ENCODE data around the gene GALNT11.

Gene GALNT11

DNA sequence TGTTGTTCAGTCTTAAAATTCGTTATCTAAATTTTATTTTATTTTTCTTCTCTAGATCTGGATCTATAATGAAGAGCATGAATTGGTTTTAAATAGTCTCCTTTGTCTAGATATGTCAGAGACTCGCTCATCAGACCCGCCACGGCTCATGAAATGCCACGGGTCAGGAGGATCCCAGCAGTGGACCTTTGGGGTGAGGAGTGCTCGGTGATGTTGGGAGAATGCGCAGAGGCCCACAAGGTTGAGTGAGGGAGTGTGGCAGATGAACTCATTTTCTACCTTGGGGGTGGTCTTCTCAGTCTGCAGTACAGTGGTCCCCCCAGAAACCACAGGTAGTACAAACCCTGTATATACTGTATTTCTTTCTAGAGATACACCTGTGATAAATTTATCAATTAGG is 95.3 kb downstream of the GALNT11 start:
- no peak for DNase-seq

DNA sequence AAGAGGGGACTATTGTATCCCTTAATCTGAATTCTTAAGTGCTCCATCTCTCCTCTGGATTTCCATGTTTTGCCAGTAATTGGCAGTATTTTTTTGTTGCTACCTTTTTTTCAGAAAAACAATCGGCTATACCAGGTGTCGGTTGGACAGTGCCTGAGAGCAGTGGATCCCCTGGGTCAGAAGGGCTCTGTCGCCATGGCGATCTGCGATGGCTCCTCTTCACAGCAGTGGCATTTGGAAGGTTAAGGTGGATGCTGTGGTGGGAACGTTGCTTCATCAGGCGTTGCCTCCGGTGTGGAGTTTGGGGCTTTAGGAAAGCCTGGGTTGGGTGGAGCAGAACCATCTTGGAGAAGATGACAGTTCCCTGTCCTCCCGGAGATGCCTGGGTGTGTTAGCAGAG is 96.0 kb downstream of the GALNT11 start:
- DNase-seq, result no peak

DNA sequence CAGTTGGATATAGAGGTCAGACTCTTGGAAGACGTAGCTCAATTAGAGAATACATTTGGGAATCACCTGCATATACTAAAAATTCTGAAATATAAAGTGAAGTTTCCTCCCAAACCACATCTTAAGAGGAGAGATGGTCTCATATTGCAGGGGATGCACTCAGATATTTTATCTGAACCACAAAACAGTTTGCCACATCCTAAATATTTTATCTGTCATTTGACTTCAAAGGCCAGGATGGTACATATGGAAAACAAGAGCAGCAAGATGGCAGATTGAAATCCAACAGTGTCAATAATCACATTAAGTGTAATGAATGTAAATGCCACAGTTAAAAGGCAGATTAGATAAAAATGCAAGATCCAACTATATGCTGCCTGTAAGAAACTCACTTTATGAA is 97.1 kb downstream of the GALNT11 start:
- DNase-seq, result no peak

DNA sequence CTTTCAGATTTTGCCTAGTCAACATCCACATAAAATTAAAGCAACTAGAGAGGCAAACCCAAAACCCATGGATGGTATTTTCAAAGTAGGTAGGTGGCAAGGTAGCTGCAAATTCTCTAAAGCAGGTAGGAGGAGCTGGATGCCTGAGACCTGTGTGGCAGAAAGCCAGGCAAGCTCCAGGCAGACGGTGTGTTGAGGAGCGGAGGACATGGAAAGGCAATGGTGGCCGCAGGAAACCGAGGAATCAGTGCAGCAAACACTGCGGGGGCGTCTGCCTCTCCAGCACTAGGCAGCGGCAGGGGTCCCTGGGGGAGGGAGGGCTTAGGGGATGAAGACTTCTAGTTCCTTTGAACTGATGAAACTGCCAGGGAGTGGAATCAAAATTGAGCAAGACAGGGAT is 101.3 kb downstream of the GALNT11 start:
- DNase-seq, result no peak

DNA sequence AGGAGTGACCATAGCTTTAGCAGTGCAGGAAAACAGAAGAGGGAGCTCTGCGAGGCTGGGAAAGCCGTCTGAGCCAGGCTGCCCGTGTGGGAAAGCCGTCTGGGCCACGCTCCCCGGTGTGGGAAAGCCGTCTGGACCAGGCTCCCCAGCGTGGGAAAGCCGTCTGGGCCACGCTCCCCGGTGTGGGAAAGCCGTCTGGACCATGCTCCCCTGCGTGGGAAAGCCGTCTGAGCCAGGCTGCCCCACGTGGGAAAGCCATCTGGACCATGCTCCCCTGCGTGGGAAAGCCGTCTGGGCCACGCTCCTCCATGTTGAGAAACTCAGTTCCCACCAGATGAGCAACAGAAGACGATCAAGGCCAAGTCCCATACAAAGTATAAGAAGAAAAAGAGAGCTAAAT is 101.8 kb downstream of the GALNT11 start:
- no peak for DNase-seq

DNA sequence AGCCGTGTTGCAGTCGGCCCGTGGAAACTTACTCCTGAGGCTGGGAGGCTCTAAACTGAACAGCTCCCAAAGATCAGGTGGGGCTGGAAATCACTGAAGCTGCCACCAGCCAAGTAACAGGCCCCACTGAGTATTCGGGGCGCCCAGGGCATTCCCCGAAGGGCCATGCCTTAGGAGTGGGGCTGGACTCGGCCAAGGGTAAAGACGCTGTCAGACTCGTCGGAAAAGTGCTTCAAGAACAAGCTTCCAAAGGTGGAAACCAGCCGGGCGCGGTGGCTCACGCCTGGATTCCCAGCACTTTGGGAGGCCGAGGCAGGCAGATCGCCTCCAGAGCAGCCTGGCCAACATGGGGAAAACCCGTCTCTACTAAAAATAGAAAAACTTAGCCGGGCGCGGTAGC is 102.8 kb downstream of the GALNT11 start:
- DNase-seq, result no peak

DNA sequence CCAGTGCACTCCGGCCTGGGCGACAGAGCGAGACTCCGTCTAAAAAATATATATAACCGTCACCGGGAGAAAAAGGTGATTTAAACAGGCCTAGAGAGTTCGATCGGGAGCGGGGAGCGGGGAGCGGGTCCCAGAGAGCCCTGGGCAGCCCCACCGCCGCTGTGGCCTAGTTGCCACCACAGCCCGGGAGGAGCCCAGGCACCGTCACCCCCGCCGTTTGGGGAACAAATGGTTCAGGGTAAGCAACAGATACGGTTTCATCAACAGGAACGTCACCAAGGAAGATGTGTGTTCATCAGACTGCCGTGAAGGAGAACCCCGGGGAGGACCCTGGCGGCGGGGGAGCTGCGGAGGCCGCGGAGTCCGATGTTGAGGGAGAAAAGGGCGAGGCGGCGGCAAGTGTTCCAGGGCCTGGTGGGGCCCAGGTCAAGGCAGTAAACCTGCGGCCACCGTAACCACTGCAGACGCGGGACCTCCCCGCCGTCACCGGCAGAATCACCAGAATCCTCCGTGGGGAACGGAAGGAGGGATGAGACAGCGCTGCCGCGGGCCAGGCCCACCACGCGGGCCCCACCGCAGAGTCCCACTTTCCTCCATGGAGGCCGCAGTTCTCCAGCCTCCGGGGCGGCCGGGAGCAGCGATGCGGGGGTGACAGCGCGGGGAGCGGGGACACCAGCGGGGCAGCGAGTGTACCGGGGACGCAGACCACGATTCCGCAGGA is 103.4 kb downstream of the GALNT11 start:
- DNase-seq, result no peak

DNA sequence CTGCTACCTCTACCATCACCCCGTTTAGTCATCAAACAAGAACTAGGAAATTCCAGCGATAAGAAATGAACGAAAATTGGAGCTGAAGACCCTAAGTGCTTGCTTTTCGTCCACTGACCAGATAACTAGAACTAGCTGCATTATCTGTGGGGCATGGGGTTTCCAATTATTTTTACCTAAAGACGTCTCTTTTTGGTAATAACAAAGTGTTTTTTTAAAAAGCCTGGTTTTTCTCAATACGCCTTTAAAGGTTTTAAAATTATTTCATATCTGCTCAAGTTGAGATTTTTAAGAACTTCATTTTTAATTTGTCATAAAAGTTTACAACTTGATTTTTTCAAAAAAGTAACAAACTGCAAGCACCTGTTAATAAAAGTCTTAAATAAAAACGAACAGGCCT is 104.2 kb downstream of the GALNT11 start:
- DNase-seq, result no peak

DNA sequence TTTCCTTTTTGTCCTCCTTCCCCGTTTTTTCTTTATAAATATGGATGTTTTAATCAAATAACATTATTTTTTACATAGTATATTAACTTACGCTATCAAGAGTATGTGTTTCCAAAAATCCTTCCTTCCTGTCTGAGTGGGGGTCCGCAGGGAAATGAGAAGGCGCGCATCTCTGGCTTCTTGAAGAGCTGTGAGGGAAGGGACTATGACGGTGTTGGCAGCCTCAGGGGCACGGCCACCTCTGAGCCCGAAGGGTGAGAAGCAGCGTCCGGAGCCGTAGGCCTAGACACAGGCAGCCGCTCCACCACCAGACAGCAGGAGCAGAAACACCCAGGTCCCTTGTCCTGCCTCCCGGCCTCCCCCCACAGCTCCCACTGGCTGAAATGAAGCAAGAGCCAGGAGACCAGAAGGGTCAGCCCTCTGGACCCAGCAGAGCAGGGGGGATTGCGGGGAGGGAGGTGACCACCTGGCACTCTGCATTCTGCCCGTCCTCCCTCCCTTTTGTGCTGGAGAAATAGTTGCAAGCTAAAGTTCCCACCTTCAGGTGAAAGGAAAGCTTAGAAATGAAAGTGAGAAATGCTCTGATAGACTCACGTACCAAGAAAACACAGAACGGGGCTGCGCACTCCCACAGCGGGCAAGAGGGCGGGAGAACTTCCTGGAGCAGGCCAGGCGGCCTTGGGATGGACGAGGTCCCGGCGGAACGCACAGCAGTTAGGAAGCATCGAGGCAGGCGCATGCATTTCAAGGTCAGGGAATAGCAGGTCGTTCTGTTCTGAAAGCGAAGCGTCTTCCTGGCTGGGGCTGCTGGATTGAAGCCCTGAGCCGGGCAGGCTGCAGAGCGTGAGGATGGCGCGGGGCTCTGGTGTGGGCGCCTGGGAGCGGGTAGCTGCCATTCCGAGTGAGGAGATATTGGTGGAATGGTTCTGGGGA is 105.5 kb downstream of the GALNT11 start:
- no peak for DNase-seq

DNA sequence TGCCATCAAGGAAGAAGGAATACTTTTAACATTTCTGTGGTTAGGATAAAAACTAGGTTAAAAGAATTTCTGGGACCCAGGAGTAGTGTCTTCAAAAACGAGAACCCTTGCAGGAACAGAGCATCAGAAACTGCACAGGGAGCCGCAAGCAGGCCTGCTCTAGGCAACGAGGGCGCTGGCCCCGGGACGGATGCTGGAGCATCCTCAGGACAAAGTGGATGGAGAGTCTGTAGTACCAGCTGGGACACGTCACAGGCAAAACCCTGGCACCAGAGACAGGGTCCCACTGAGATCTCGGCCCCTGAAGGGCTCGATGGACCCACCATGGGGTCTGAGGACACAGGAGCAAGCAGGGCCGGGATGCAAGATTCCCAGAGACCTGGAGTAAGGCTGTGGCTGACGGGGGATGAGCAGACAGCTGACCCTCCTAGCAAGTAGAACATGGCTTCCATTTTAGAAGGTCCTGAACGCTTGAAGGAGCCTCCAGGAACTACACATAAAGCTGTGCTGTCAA is 106.6 kb downstream of the GALNT11 start:
- no peak for DNase-seq

DNA sequence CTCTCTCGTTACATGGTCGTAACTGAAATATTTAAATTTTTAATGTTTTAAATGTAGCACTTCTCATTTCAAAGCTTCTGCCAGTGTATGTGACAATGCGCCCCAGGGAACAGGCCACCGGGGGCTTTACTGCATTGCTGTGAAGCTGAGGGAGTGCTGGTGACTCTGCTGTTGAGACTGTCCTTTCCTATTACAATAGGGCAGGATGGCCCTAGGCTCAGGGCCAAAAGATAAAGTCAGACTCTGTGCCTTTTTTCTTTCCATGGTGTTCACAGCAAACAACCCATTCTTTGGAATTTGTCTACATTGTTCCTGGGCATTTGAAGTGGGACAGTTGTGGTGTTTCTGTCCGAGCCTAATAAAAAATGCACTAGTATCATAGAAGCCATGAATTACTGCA is 107.3 kb downstream of the GALNT11 start:
- DNase-seq, result no peak

DNA sequence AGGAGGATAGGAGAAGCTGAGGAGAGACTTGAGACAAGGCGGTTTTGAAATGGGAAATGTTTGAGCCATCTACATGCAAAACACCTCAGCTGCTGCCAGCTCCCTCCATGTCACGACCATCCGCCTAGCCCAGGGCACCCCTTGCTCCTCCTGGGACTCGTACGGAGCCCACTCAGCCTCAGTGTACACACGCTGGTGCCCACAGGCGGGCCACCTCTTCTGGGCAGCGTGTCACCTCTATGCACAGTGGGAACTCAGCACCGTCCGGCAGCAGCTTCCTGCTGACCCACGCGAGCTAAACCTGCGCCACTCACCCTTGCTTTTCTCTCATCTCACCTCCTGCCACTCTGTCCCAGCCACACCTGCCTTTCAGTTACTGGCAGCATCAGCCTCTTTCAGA is 108.3 kb downstream of the GALNT11 start:
- DNase-seq, result no peak

DNA sequence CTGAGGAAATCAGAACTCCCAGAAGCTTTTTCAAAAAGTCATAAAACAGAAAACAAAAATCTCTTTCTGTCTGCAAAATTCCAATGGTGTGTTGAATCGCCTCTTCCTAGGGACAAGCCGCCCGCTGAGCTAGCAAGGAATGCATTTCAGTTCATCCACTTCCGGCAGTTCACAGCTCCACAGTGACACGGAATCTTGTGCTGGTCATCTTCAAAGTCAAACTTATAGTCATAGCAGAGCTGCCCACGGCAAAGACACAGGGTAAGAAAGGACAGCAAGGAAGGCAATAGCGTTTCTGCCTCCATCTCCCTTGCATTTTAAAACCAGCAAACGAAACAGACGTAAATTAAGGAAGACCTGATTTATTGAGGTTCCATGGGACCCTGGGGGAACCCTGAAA is 111.2 kb downstream of the GALNT11 start:
- DNase-seq, result no peak

DNA sequence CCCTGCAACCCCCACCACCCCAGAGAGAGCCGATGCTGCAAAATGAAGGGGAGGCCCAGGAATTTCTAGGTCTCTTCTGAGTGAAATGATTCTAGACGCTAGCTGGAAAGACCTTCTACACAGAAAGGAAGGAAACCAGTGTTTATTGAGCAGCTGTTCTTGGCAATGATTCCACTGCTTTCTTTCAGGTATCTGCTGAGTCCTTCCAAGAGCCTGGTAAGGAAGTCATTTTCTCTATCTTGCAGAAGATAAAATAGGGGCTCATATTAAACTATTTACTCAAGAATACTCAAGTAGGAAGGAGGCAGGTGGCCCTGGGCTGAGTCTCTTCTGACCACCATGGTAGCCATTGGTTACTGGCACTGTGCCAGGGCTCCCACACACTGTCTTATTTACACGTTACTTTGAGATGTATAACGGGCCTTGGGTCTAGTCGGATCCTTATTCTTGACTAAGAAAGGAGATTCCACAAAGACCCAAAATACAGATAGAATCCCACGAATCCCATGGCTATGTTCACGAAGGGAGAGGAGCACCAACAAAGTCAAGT is 112.1 kb downstream of the GALNT11 start:
- DNase-seq, result no peak

DNA sequence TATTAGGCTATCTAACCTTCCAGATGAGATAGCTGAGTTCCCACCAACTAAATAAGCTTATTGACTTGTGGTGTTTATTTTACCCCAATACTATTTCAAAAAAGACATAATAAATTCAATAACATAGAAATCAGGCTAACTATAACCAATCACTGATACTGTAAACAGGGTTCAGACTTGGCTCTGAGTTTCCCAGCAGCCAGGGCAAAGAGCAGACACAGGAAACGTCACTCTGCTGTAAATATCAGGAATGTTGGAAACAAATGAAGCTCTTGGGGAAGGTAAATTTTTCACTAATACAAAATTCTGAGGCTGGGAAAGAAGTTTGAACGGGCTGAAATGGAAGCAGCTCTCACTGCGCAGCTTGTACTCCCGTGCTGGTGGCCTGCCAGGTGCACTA is 114.6 kb downstream of the GALNT11 start:
- DNase-seq, result no peak

DNA sequence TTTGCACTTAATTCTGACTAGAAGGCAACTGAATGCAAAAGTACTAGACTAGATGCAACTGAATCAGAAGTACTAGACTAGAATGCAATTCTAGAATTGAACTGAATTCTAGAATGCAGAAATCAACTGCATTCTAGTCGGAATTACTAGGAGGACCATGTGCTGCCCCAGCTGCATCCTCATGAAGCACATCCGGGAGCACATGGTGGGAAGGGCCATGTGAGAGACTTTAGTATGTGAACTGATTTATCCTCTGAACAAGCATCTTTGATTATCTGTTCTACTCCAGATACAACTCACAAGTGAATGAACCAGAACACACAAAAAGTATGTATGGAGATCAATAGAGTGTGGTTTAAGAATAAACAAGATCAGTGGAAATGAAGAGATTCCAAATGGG is 115.1 kb downstream of the GALNT11 start:
- DNase-seq, result no peak

DNA sequence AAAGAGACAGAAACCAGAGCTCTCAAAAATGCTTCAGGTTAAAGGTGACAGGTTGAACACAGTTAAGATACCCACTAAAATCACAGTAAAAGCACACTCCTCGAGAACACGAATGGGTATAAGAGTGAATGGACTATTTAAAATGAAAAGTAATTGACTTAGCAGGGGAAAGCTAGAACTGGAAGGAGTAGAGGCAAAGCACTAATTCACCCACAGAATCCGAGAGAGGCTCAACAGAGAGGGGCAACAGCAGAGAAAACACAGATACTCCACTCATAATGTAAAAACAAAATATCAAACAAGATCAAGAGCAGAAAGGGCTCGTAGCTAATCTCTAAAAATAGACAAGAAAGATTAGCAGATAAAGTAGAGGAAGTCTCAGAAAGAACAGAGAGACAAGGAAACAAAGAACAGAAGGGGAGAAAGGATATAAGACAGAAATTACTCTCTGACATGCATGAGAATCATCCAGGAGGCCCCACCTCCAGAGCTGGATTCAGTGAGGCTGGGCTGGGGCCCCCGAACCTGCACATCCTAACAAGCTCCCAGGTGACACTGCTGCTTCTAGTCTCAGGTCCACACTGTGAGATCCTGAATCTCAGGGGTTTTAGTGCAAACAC is 117.6 kb downstream of the GALNT11 start:
- DNase-seq, result no peak

DNA sequence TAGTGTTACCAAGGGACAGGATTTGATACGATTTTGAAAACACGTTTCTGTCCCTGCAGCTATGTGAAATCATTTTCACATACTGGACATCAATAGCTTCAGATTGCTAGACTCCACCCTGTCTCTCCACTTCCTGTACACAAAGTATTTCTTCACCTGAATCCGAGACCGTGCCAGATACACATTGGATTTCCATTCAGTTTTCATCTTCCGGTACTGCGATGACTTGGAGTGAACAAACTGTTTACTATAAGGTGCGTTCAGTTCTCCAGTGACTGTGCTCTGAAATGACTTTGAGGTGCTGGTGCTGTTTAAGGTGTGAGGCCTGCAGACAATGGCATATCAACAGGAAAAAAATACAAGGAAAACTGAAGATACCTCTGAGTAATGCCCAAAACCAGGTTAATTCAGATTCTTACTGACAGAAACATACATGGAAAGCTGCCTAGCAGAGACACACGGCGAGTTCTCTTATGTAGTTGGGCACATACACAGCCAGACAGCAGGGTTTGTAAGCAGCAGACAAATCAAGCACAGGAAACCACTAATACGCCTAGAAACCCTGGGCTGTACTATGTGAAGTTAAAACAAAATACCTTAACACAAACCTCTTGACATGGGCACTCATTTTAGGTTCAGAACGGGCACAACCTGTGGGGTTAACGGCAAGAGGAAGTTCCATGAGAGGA is 119.2 kb downstream of the GALNT11 start:
- DNase-seq, result no peak

DNA sequence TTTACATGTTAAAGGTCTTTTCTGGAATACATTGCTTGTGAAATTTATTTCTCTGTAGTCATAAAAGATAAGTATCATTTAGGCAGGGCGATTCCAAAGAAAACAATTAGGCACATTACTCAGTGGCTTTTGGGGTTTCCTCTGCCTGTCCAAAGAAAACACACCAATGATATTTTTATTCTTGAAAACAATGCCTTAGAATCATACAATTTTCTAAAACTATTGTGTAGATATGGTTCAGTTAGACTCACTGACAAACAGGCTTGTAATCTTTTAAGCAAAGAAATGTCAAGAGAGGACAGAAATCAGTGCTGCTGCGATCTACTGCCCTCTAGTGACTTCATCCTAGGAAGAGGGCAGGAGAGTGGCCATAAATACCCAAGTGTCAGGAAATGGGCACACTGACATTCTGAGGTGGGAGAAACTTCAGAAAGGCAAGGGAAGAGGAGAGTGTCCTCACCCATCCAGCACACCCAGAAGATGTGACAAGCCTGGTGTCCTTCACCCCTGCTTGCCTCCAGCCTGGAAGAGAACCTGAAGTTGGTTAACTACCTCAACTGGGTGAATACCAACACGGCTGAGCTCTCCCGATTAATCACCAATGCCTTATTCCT is 120.5 kb downstream of the GALNT11 start:
- peak; percentile 19 for DNase-seq

DNA sequence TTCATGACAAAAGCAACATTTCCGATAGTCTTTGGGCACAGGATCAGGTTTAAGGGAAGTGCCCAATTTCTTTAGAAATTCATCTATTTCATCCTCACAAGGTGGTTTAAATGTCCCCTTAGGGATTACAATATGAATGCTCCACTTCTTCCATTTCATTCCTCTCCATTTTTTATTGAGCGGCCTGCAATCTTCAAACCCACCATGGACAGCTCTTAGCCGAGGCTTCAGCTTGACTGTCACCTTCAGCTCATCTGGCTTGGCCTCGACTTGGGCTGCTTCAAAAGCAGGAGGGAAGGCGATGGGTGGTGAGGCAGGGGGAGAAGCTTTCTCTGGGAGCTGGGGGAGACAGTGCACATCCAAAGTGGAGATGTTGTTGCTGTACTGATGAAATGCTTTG is 123.2 kb downstream of the GALNT11 start:
- no peak for DNase-seq

DNA sequence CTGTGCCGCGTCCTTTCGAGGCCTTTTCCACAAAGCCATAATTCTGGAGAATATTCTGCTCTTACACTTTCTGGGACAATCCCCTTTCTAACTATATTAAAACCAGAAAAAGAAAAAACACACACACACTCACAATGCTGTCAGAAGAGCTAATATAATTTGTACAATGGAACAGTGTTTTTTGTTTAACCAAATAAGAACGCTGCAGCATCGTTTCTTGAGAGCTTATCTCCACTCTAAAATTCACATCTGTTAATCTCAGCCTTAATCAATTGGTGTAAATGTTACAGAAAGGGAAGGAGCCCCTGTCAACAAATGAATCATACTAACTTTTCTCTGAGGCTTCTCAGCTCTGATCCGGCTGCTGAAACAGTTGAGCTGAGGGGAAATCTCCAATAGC is 123.9 kb downstream of the GALNT11 start:
- DNase-seq, result no peak

DNA sequence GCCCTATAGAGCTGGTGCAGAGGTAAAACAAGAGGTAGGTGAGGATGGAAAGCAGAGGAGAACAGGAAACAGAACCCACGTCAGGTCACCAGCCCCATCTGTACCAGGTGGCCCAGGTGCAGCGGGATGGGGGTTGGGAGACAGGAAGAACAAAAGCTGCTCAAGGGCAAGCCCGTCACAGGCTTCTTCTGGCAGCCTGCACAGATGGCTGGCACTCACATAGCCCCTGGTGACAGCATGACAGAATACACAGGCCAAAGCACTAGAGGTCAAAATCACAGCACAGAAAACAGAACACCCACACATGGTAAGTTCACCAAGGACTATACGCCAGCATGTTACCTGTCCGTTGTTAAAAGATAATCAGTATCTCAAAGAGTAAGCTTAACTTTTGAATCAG is 126.8 kb downstream of the GALNT11 start:
- DNase-seq, result no peak
